CD4-positive, alpha-beta T cell treated with Interleukin-10 for 1 hour (primary cell): Measurements from ENCODE around the gene RNF44.

Experiments
- DNase-seq: peaks from one replicate; pipeline ENCODE4 v3.0.0-alpha.2; 2020

RNF44 gene

GRCh38 chr5:176534640-176535039, 2.6 kb downstream of the RNF44 start:
- DNase-seq = no peak

- peak; percentile 69 for DNase-seq
These were observed 3.1 kb downstream of the RNF44 start for GRCh38 chr5:176533894-176534611.

GRCh38 chr5:176533390-176533789, 3.8 kb downstream of the RNF44 start:
- no peak for DNase-seq

- no peak for DNase-seq
These were observed 4.4 kb downstream of the RNF44 start for GRCh38 chr5:176532795-176533194.

DNA sequence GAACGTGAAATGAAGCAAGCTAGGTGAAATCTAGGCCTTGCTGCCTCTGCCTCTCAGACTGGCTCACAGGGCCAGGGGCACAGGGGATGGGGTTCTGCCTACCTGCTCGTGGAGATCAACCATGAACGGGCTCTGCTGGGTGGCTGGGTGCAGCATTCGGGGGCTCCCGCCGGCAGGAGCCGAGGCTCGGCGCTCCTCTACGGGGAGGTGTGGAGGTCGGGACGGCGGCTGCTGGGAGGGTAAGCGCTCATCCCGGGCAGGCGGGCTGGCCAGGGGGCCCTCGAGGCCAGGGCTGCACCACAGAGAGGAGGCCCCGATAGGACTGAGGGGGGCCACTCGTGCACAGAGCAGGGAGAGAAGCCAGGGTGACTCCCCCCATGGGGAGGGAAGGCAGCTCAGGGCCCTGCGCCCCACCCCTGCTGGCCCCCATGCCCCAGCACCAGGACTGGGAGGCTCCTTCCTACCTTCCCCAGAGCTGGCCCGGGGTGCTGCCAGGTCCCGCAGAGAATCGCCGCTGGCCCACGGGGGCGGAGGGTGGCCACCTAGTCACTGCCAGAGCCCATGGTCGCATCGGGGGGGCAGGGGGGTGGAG, 5.2 kb downstream of the RNF44 start:
- no peak for DNase-seq

DNA sequence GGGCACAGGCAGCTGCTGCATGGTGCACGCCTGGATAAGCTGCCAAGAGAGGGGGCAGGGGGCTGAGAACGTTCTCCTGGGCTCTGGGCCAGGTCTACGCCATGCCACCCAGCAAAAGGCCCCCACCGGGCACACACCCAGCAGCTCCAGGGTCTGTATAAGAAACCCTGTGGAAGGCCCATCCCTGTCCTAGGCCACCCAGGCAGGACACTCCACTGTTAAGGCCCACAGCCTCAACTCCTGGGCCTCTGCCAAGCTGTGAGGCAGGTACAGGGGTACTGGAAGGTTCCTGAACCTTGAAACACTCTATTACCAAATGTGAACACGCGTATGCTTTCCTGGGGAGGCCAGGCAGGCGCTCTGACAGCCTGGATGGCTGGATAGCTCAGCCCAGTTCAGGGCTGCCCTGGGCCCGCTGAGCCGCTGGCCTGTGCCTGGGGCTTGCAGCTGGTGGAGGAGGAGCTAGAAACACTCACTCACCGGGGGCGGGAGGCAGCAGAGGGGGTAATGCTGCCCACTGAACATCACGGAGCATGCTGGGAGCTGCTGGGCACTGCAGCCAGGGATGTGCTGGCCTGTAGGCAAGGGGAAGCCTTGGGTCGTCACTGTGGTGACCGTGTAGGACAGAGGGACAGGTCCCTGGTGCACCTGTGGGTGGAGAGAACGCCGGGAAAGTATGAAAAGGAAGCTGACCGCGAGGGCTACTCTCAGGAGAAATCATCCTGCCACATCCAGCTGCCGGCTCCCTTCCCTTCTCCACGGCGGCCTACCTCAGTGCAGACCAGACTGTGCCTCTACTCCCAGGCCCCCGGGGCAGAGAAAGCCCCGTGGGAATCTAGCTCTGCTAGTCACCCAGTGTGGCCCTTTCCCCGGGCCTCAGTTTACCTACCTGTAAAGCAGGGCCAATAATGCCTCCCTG, 6.0 kb downstream of the RNF44 start:
- no peak for DNase-seq

GRCh38 chr5:176530393-176530982, 6.7 kb downstream of the RNF44 start:
- no peak for DNase-seq

DNA sequence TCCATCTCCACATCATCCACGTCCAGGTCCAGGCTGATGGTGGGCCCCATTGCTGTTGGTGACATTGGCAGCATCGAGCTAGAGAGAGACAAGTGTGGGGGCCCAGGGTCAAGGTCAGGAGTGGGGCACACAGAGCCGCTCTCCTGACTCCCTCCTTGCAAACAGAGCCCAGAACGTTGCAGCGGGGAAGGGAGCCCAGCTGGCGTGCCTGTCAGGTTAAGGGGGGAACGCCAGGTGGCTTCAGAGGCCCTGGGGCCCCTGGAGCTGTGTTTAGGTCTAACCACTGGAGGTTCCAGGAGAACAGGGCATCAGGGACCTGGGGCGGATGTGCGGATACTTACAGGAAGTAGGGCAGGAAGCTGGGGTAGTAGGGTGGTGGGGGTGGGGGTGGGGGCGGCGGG, 7.5 kb downstream of the RNF44 start:
- DNase-seq = peak; percentile 79

- no peak for DNase-seq
These were observed 8.0 kb downstream of the RNF44 start for GRCh38 chr5:176529116-176529740.

DNA sequence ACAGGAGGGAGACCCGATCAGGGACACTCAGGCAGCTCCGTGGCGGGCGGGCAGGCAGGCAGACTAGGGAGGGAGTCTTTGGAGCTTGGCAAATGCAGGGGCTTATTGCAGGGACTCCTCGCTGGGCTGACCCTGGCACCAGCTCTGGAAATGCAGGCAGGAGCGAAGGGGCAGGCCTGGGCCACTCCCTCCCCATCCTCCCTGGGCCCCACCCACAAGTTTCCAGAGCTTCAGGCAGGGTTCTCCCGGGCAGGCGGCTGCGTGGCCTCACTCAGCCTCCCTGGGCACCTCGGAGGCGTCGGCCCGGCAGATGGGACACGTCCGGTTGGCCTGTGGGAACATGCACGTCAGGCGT, 8.5 kb downstream of the RNF44 start:
- DNase-seq = no peak

- DNase-seq = no peak
These were observed 8.9 kb downstream of the RNF44 start for GRCh38 chr5:176528301-176528700.

- DNase-seq = no peak
These were observed 9.7 kb downstream of the RNF44 start for GRCh38 chr5:176527246-176528222.

GRCh38 chr5:176526462-176526861, 10.7 kb downstream of the RNF44 start:
- DNase-seq = no peak

- DNase-seq = no peak
These were observed 11.5 kb downstream of the RNF44 start for GRCh38 chr5:176525677-176526076.

DNA sequence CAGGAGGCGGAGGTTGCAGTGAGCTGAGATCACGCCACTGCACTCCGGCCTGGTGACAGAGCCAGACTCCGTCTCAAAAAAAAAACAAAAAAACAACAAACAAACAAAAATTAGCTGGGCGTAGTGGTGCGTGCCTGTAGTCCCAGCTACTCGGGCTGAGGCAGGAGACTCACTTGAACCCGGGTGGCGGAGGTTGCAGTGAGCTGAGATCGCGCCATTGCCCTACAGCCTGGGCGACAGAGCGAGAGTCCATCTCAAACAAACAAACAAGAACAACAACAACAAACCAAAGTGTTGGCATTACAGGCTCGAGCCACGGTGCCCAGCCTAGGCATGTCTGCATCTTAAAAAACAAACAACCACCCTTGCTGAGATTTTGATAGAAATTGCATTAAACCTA, 12.2 kb downstream of the RNF44 start:
- DNase-seq = no peak

DNA sequence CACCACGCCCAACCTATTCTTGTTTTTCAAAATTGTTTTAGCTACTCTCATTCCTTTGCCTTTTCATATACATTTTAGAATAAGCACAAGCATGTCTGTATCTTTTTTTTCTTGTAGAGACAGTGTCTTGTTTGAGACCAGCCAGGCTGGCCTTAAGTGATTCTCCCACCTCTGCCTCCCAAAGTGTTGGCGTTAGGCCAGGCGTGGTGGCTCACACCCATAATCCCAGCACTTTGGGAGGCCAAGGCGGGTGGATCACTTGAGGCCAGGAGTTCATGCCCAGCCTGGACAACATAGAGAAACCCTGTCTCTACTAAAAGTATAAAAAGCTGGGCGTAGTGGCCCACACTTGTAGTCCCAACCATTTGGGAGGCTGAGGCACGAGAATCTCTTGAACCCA, 13.1 kb downstream of the RNF44 start:
- no peak for DNase-seq

- DNase-seq = no peak
These were observed 15.4 kb downstream of the RNF44 start for GRCh38 chr5:176521699-176522263.

DNA sequence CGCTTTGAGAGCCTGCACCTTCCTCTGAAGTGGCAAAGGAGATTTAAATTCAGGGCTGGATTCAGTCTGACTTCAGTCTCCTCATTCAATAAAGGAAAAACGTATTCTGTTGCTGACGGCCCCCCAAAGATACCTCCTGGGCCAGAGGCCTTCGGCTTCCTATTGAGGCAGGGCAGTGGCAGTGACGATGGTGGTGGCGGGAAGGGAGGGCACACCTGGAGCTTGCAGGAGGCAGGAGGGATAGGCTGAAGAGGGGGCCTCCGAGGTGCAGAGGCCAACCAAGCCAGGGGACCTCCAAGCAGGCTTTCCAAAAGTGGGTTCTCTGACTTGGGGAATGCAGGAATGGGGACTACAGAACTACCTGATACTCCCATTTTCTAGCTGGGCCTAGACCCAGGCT, 15.9 kb downstream of the RNF44 start:
- no peak for DNase-seq

DNA sequence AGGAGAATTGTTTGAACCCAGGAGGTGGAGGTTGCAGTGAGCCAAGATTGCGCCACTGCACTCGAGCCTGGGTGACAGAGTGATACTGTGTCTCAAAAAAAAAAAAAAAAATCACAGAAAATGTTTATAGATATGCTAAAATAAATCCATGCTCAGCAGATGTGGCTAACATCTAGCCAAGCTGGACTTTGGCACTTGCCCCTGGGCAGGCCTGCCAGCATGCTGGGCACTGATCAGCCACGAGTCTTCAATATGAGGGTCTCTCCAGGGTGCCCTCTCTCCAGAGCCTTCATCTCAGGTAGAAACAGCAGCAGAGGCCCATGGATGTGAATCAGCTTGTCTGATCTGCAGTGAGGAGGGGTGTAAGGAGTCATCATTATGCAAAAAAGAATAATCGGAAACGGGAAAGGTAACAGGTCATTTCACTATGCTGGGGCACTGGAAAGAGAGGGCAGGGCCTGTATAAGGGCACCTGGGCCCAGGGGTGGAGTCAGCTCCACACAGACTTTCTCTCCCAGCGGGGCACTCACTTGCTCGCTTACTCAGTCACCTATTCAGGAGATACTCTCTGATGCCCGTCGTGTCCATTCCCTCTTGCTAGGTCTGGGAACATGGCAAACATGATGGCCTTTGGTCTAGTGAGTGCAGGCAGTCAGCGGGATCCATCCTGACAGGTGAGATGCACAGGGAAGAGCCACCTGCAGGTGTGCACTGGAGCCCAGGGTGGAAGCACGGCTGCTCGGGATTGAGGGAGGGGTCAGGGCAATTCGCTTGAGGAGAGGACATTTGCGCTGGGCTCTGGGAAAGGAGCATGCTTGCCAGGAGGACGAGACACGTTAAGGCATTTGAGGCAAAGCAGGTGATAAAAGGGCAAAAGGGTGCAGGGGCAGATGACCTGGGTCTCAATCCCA, 17.1 kb downstream of the RNF44 start:
- no peak for DNase-seq

- no peak for DNase-seq
These were observed 20.0 kb downstream of the RNF44 start for GRCh38 chr5:176517053-176517661.
